Measurements from ENCODE around the gene PARD3. TPM values are rescaled to one million over a fixed set of nuclear protein-coding genes. Genes with fewer than 3 reads are reported as not detected.

Gene PARD3
- total RNA-seq, 1 experiment from 2014 or later: 46.3 TPM

DNA sequence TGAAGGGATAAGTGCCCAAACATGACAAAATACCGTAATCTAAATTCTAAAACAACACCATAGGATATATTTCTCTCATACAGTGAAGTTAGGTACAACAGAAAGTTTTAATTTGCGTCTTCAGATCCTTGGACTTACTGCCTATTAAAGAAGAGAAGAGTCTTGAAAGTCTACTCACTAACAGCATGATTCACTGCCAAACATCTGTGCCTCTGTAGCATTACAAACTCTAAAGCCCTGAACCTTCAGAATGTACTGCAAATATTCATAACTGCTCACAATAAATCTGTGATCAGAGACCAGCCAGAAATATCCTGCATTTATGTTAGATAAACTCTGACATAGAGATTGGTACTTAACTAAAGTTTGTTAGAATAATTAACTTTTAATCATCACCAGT is 365.3 kb downstream of the PARD3 start:
- Histone ChIP-seq H2AFZ (ENCODE audit: low read depth, low read length, poor library complexity, severe bottlenecking) (no peak overlapping the region), H3K4me2 (ENCODE audit: low read length) (no peak overlapping the region), H3K4me1 (ENCODE audit: control insufficient read depth in 1 of 2, insufficient read depth in 2 of 2, low read length in 2 of 2) (no peaks in the 10 kb centered on the region), H3K27me3 (ENCODE audit: insufficient read depth, low read length) (no peaks in the 10 kb centered on the region), H3K9me3 (ENCODE audit: control insufficient read depth in 1 of 2, insufficient read depth in 1 of 2, low read depth in 1 of 2, low read length in 2 of 2) (no peaks in the 10 kb centered on the region), H3K9ac (ENCODE audit: low read length) (no peak overlapping the region), H3K9me2 (ENCODE audit: insufficient read depth) (no peaks in the 10 kb centered on the region), H3K27ac (ENCODE audit: low read depth, low read length) (no peak overlapping the region), H3K79me2 (ENCODE audit: insufficient read depth, low read length) (no peaks in the 10 kb centered on the region), H3K4me3 (replicated peaks in 1 of 2; ENCODE audit: low read depth in 1 of 2, low read length in 2 of 2) (no peak overlapping the region), H3K36me3 (ENCODE audit: control insufficient read depth in 1 of 2, insufficient read depth in 2 of 2, low read length in 2 of 2) (no peaks in the 10 kb centered on the region), H4K20me1 (ENCODE audit: insufficient read depth) (no peaks in the 10 kb centered on the region; the same call in 1 of the 2 replicates)
- CTCF ChIA-PET: no interaction called here
- POLR2A ChIA-PET: no interaction called here
- TF ChIP-seq EZH2 (IDR thresholded peaks at IDR 0.05) (no peak), CEBPB (IDR thresholded peaks at IDR 0.05; ENCODE audit: low read depth) (no peak), YY1 (IDR thresholded peaks at IDR 0.05; ENCODE audit: extremely low read depth, insufficient replicate concordance, low read depth, low read length) (no peak), ELF1 (IDR thresholded peaks at IDR 0.05; ENCODE audit: borderline replicate concordance, low read depth) (no peak), POLR2A (IDR thresholded peaks at IDR 0.05; ENCODE audit: borderline replicate concordance, extremely low read depth, insufficient read depth, insufficient read length) (no peak)
- TF ChIP-seq, protein P1, sequence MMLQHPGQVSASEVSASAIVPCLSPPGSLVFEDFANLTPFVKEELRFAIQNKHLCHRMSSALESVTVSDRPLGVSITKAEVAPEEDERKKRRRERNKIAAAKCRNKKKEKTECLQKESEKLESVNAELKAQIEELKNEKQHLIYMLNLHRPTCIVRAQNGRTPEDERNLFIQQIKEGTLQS (IDR thresholded peaks at IDR 0.05): no peak
- intact Hi-C loops (cut with micrococcal nuclease): no loop called here
- RAD21 ChIA-PET (ENCODE audit: low non-redundant PET in 1 of 2, low total read pairs in 2 of 2, uncharacterized antibody in 2 of 2, unreplicated experiment in 2 of 2): no interaction called here
- ATAC-seq (no peak), DNase-seq (ENCODE audit: low read depth, low spot score) (no peak)
- BruUV-seq (replicated peaks): no TSS peak

DNA sequence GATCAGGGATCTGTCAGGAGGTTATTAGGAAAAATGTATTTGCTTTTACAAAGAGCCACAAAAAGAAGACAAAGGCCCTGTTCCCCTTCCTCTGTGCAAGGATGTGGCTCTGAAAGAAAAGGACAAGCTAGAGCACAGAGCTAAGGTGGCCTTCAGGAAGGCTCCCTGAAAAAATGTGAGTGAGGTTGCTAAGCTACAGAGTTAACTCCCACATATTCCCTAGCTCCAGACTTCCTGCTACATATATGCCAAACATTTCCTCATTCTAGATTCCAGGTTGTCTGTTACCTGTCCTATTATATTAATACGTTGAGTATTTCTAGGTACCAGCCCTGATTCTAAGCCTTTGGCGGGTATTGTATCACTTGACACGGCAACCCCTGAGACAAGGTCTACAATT is 369.0 kb downstream of the PARD3 start:
- RAD21 ChIA-PET (ENCODE audit: low non-redundant PET in 1 of 2, low total read pairs in 2 of 2, uncharacterized antibody in 2 of 2, unreplicated experiment in 2 of 2): no interaction called here
- no peaks in the 10 kb centered on the region for H3K9me3 ChIP-seq (ENCODE audit: control insufficient read depth in 1 of 2, insufficient read depth in 1 of 2, low read depth in 1 of 2, low read length in 2 of 2)
- no peak overlapping the region for H3K4me2 ChIP-seq (ENCODE audit: low read length)
- no TSS peak for BruUV-seq (replicated peaks)
- H4K20me1 ChIP-seq (ENCODE audit: insufficient read depth): no peaks in the 10 kb centered on the region; the same call in 1 of the 2 replicates
- H2AFZ ChIP-seq (ENCODE audit: low read depth, low read length, poor library complexity, severe bottlenecking): no peak overlapping the region
- DNase-seq (ENCODE audit: low read depth, low spot score) (no peak), ATAC-seq (no peak)
- POLR2A ChIA-PET: no interaction called here
- intact Hi-C loops (cut with micrococcal nuclease): no loop called here
- no peaks in the 10 kb centered on the region for H3K9me2 ChIP-seq (ENCODE audit: insufficient read depth)
- no peaks in the 10 kb centered on the region for H3K27me3 ChIP-seq (ENCODE audit: insufficient read depth, low read length)
- no peaks in the 10 kb centered on the region for H3K4me1 ChIP-seq (ENCODE audit: control insufficient read depth in 1 of 2, insufficient read depth in 2 of 2, low read length in 2 of 2)
- no peak overlapping the region for H3K4me3 ChIP-seq (replicated peaks in 1 of 2; ENCODE audit: low read depth in 1 of 2, low read length in 2 of 2)
- no peaks in the 10 kb centered on the region for H3K36me3 ChIP-seq (ENCODE audit: control insufficient read depth in 1 of 2, insufficient read depth in 2 of 2, low read length in 2 of 2)
- H3K27ac ChIP-seq (ENCODE audit: low read depth, low read length): no peak overlapping the region
- H3K9ac ChIP-seq (ENCODE audit: low read length): no peak overlapping the region
- CTCF ChIA-PET: no interaction called here
- TF ChIP-seq EGR1 (IDR thresholded peaks at IDR 0.05; ENCODE audit: low read depth): no peak
- TF ChIP-seq ZFX (IDR thresholded peaks at IDR 0.05): no peak
- TF ChIP-seq CEBPB (IDR thresholded peaks at IDR 0.05; ENCODE audit: low read depth): no peak
- TF ChIP-seq YY1 (IDR thresholded peaks at IDR 0.05; ENCODE audit: extremely low read depth, insufficient replicate concordance, low read depth, low read length): no peak
- no peak for TF ChIP-seq ZNF274 (IDR thresholded peaks at IDR 0.05; ENCODE audit: low read depth, low read length)
- TF ChIP-seq POLR2A (IDR thresholded peaks at IDR 0.05; ENCODE audit: borderline replicate concordance, extremely low read depth, insufficient read depth, insufficient read length): no peak
- TF ChIP-seq CBX3 (IDR thresholded peaks at IDR 0.05; ENCODE audit: low read depth): no peak
- TF ChIP-seq TCF7L2 (IDR thresholded peaks at IDR 0.05; ENCODE audit: borderline replicate concordance, extremely low read depth, insufficient read depth, insufficient read length): no peak
- TF ChIP-seq, protein P2, sequence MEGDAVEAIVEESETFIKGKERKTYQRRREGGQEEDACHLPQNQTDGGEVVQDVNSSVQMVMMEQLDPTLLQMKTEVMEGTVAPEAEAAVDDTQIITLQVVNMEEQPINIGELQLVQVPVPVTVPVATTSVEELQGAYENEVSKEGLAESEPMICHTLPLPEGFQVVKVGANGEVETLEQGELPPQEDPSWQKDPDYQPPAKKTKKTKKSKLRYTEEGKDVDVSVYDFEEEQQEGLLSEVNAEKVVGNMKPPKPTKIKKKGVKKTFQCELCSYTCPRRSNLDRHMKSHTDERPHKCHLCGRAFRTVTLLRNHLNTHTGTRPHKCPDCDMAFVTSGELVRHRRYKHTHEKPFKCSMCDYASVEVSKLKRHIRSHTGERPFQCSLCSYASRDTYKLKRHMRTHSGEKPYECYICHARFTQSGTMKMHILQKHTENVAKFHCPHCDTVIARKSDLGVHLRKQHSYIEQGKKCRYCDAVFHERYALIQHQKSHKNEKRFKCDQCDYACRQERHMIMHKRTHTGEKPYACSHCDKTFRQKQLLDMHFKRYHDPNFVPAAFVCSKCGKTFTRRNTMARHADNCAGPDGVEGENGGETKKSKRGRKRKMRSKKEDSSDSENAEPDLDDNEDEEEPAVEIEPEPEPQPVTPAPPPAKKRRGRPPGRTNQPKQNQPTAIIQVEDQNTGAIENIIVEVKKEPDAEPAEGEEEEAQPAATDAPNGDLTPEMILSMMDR (IDR thresholded peaks at IDR 0.05 in 2 of 3, conservative IDR thresholded peaks at IDR 0.05 in 1 of 3; ENCODE audit: borderline replicate concordance in 1 of 3, insufficient read depth in 1 of 3, low read depth in 2 of 3, low read length in 2 of 3): no peak
- TF ChIP-seq EZH2phosphoT487 (IDR thresholded peaks at IDR 0.05; ENCODE audit: borderline replicate concordance): no peak
- TF ChIP-seq ELF1 (IDR thresholded peaks at IDR 0.05; ENCODE audit: borderline replicate concordance, low read depth): no peak
- TF ChIP-seq SP1 (IDR thresholded peaks at IDR 0.05; ENCODE audit: low read depth): no peak
- TF ChIP-seq, protein P3, sequence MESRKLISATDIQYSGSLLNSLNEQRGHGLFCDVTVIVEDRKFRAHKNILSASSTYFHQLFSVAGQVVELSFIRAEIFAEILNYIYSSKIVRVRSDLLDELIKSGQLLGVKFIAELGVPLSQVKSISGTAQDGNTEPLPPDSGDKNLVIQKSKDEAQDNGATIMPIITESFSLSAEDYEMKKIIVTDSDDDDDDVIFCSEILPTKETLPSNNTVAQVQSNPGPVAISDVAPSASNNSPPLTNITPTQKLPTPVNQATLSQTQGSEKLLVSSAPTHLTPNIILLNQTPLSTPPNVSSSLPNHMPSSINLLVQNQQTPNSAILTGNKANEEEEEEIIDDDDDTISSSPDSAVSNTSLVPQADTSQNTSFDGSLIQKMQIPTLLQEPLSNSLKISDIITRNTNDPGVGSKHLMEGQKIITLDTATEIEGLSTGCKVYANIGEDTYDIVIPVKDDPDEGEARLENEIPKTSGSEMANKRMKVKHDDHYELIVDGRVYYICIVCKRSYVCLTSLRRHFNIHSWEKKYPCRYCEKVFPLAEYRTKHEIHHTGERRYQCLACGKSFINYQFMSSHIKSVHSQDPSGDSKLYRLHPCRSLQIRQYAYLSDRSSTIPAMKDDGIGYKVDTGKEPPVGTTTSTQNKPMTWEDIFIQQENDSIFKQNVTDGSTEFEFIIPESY (IDR thresholded peaks at IDR 0.05; ENCODE audit: extremely low read depth, insufficient replicate concordance, low read length): no peak
- TF ChIP-seq JUND (IDR thresholded peaks at IDR 0.05): no peak
- no peak for TF ChIP-seq EZH2 (IDR thresholded peaks at IDR 0.05)
- H3K79me2 ChIP-seq (ENCODE audit: insufficient read depth, low read length): no peaks in the 10 kb centered on the region

Measured in HCT116 (cell line).